Measurements from ENCODE around the gene ZIC4. TPM values are rescaled to one million over a fixed set of nuclear protein-coding genes. Genes with fewer than 3 reads are reported as not detected.

The ZIC4 gene
- total and polyA plus RNA-seq, 2 experiments from 2014 or later, result 0.17 TPM; not detected in 1

DNA sequence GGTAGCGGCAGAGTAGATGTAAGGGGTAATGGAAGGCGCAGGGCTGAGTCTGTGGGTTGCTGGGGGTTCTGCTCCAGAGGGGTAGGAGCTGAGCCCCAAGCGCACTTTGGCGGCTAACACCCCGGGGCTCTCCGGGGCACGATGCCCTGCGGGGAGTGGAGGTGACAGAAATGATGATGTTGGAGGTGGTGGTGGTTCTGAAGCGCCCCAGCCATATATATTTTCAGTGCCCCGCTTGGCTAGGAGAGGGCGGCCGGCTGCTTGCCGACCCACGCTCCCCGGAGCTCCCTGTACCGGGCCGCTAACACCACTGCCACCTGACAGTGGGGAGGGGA is 9.7 kb downstream of the ZIC4 start:
- Histone ChIP-seq H3K79me2 (no peaks in the 10 kb centered on the region), H3K9me2 (replicated peaks; ENCODE audit: insufficient read depth) (no peaks in the 10 kb centered on the region), H4K20me1 (ENCODE audit: insufficient read depth, poor library complexity, severe bottlenecking) (no peaks in the 10 kb centered on the region), H3K4me1 (ENCODE audit: insufficient read depth) (peaks cover 16% of the 10 kb centered on the region), H3K27me3 (peaks cover 100% of the 10 kb centered on the region), H3K4me2 (no peak overlapping the region), H3K4me3 (no peak overlapping the region), H2AFZ (no peak overlapping the region), H3K9me3 (ENCODE audit: low read depth) (no peaks in the 10 kb centered on the region), H3K36me3 (replicated peaks; ENCODE audit: insufficient read depth, low read depth) (no peaks in the 10 kb centered on the region), H3K27ac (no peak overlapping the region)
- TF ChIP-seq EZH2phosphoT487 (IDR thresholded peaks at IDR 0.05; ENCODE audit: low read depth, severe bottlenecking, unreplicated experiment) (no peak), EZH2 (IDR thresholded peaks at IDR 0.05; ENCODE audit: borderline replicate concordance) (no peak)
- TF ChIP-seq, protein P1, sequence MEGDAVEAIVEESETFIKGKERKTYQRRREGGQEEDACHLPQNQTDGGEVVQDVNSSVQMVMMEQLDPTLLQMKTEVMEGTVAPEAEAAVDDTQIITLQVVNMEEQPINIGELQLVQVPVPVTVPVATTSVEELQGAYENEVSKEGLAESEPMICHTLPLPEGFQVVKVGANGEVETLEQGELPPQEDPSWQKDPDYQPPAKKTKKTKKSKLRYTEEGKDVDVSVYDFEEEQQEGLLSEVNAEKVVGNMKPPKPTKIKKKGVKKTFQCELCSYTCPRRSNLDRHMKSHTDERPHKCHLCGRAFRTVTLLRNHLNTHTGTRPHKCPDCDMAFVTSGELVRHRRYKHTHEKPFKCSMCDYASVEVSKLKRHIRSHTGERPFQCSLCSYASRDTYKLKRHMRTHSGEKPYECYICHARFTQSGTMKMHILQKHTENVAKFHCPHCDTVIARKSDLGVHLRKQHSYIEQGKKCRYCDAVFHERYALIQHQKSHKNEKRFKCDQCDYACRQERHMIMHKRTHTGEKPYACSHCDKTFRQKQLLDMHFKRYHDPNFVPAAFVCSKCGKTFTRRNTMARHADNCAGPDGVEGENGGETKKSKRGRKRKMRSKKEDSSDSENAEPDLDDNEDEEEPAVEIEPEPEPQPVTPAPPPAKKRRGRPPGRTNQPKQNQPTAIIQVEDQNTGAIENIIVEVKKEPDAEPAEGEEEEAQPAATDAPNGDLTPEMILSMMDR (IDR thresholded peaks at IDR 0.05; ENCODE audit: poor library complexity), result no peak
- DNase-seq (ENCODE audit: low spot score), result no peak
- 3% methylated on average over 17 of the region's 17 CpGs for WGBS (ENCODE audit: low lambda C conversion rate, missing lambda C conversion rate)

DNA sequence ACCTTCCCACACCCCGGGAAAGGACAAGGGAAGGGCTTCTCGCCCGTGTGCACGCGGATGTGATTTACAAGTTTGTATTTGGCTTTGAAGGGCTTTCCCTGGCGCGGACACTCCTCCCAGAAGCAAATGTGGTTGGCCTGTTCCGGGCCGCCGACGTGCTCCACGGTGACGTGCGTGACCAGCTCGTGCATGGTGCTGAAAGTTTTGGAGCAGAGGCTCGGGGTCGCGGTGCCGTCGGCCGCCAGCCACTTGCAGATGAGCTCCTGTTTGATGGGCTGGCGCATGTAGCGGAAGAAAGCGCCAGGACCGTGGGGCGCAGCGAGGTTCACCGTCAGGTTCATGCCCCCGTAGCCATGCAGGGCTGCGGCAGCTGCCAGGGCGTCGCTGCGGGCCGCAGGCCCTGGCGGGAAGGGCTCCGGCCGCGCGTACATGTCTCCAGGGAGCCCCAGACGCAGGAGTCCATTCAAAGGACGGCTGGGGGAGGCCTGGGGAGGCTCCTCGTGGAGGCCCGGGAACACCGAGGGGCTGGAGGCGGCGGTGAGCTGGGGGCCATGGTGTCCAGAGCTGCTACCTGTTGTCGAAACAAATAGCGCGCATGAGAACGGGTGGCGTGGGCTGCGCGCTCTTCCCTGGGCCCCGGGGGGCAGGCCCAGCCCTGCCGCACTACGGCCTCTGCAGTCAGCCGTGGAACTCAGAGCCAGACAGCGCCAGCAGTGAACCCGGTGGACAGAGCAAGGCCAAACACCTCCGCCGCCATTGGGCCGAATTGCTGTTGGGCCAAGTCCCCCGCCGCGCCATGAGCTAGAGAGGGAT is 10.2 kb downstream of the ZIC4 start:
- Histone ChIP-seq H3K27ac (no peak overlapping the region), H3K4me1 (ENCODE audit: insufficient read depth) (peaks cover 16% of the 10 kb centered on the region), H3K9me2 (replicated peaks; ENCODE audit: insufficient read depth) (no peaks in the 10 kb centered on the region), H4K20me1 (ENCODE audit: insufficient read depth, poor library complexity, severe bottlenecking) (no peaks in the 10 kb centered on the region), H3K27me3 (peaks cover 100% of the 10 kb centered on the region), H3K4me3 (no peak overlapping the region), H3K79me2 (no peaks in the 10 kb centered on the region), H2AFZ (no peak overlapping the region), H3K36me3 (replicated peaks; ENCODE audit: insufficient read depth, low read depth) (no peaks in the 10 kb centered on the region), H3K9me3 (ENCODE audit: low read depth) (no peaks in the 10 kb centered on the region), H3K4me2 (no peak overlapping the region)
- 2% methylated on average over 65 of the region's 65 CpGs for WGBS (ENCODE audit: low lambda C conversion rate, missing lambda C conversion rate)
- TF ChIP-seq EZH2phosphoT487 (IDR thresholded peaks at IDR 0.05; ENCODE audit: low read depth, severe bottlenecking, unreplicated experiment) (peak; percentile 75), EZH2 (IDR thresholded peaks at IDR 0.05; ENCODE audit: borderline replicate concordance) (peak; percentile 89)
- TF ChIP-seq, protein P1 (IDR thresholded peaks at IDR 0.05; ENCODE audit: poor library complexity), result no peak
- no peak for DNase-seq (ENCODE audit: low spot score)

DNA sequence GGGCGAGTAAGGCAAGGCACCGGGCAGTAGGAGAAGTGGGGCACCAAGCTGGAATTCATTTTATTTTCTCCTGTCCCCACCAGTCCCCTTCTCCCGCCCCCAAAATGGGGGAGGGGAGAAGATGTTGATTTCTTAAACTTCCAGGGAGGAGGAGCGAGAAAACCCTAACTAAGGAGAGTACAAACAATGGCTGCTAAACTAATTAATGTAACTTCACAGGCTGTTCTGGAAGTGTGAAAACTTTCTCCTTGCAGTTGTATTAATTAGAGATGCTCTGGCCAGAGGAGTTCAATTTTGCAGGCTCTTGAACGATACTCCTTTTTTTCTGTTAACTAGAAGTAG is 11.5 kb downstream of the ZIC4 start:
- WGBS (ENCODE audit: low lambda C conversion rate, missing lambda C conversion rate), result 21% methylated on average over 5 of the region's 5 CpGs
- H3K79me2 ChIP-seq, result no peaks in the 10 kb centered on the region
- no peak overlapping the region for H3K4me2 ChIP-seq
- peaks cover 16% of the 10 kb centered on the region for H3K4me1 ChIP-seq (ENCODE audit: insufficient read depth)
- DNase-seq (ENCODE audit: low spot score), result no peak
- H3K4me3 ChIP-seq, result no peak overlapping the region
- no peaks in the 10 kb centered on the region for H4K20me1 ChIP-seq (ENCODE audit: insufficient read depth, poor library complexity, severe bottlenecking)
- H3K36me3 ChIP-seq (replicated peaks; ENCODE audit: insufficient read depth, low read depth), result no peaks in the 10 kb centered on the region
- H2AFZ ChIP-seq, result no peak overlapping the region
- no peak for TF ChIP-seq EZH2 (IDR thresholded peaks at IDR 0.05; ENCODE audit: borderline replicate concordance)
- TF ChIP-seq, protein P1 (IDR thresholded peaks at IDR 0.05; ENCODE audit: poor library complexity), result no peak
- TF ChIP-seq EZH2phosphoT487 (IDR thresholded peaks at IDR 0.05; ENCODE audit: low read depth, severe bottlenecking, unreplicated experiment), result no peak
- H3K9me2 ChIP-seq (replicated peaks; ENCODE audit: insufficient read depth), result no peaks in the 10 kb centered on the region
- H3K27ac ChIP-seq, result no peak overlapping the region
- peaks cover 100% of the 10 kb centered on the region for H3K27me3 ChIP-seq
- H3K9me3 ChIP-seq (ENCODE audit: low read depth), result no peaks in the 10 kb centered on the region
